HG02870 (cell line): Measurements from ENCODE around the gene GRIK1.
"Not testable (repeated sequence)": the region's sequence is repeated elsewhere in the genome, so short reads cannot be mapped to it uniquely, and the experiment has no call there.

Experiments used
- ATAC-seq: cut with Tn5 transposase; IDR thresholded peaks from one replicate; pipeline ENCODE4 v1.9.1; 2021; ENCODE audit warnings: mild to moderate bottlenecking, moderate library complexity; ENCODE audit not compliant: unreplicated experiment

Gene GRIK1

GRCh38 chr21:29624776-29625175 is 315.0 kb downstream of the GRIK1 start:
- ATAC-seq = no peak

- ATAC-seq = no peak
These were observed 318.3 kb downstream of the GRIK1 start for GRCh38 chr21:29621525-29621924.

- no peak for ATAC-seq
These were observed 323.5 kb downstream of the GRIK1 start for GRCh38 chr21:29616209-29616751.

- ATAC-seq = no peak
These were observed 325.9 kb downstream of the GRIK1 start for GRCh38 chr21:29613877-29614276.

- no peak for ATAC-seq
These were observed 326.8 kb downstream of the GRIK1 start for GRCh38 chr21:29613021-29613420.

- no peak for ATAC-seq
These were observed 328.9 kb downstream of the GRIK1 start for GRCh38 chr21:29610779-29611360.

GRCh38 chr21:29606613-29607012 is 333.2 kb downstream of the GRIK1 start:
- ATAC-seq = no peak

GRCh38 chr21:29605219-29605618 is 334.6 kb downstream of the GRIK1 start:
- ATAC-seq = not testable (repeated sequence)

- ATAC-seq = no peak
These were observed 335.7 kb downstream of the GRIK1 start for GRCh38 chr21:29604076-29604475.

GRCh38 chr21:29601047-29601446 is 338.7 kb downstream of the GRIK1 start:
- ATAC-seq = no peak

GRCh38 chr21:29586696-29587095 is 353.1 kb downstream of the GRIK1 start:
- no peak for ATAC-seq

GRCh38 chr21:29585462-29585861 is 354.3 kb downstream of the GRIK1 start:
- no peak for ATAC-seq

- ATAC-seq = no peak
These were observed 356.3 kb downstream of the GRIK1 start for GRCh38 chr21:29583424-29583924.

GRCh38 chr21:29582855-29583254 is 356.9 kb downstream of the GRIK1 start:
- ATAC-seq = no peak

GRCh38 chr21:29581393-29581792 is 358.4 kb downstream of the GRIK1 start:
- ATAC-seq = no peak

- no peak for ATAC-seq
These were observed 359.0 kb downstream of the GRIK1 start for GRCh38 chr21:29580732-29581285.

- no peak for ATAC-seq
These were observed 361.5 kb downstream of the GRIK1 start for GRCh38 chr21:29578306-29578705.

GRCh38 chr21:29571949-29572348 is 367.8 kb downstream of the GRIK1 start:
- no peak for ATAC-seq

GRCh38 chr21:29568020-29568697 is 371.6 kb downstream of the GRIK1 start:
- no peak for ATAC-seq

GRCh38 chr21:29557931-29558725 is 381.7 kb downstream of the GRIK1 start:
- no peak for ATAC-seq

GRCh38 chr21:29557200-29557599 is 382.6 kb downstream of the GRIK1 start:
- ATAC-seq = no peak
